WTC11 (cell line): ENCODE measurements around the gene CASP2.

ENCODE experiments used
- TF ChIP-seq, protein P1 (sequence below): fragments of 200-600 bp; IDR thresholded peaks from 2 replicates; pipeline ENCODE4 v1.8.0; 2022; ENCODE audit warnings: antibody characterized with exemption
- TF ChIP-seq, protein P2 (sequence below): sonication (generic); formaldehyde crosslinking; IDR thresholded peaks from 2 replicates; pipeline ENCODE4 v1.8.0; 2022; ENCODE audit warnings: mild to moderate bottlenecking, missing genetic modification reagents

DNA sequence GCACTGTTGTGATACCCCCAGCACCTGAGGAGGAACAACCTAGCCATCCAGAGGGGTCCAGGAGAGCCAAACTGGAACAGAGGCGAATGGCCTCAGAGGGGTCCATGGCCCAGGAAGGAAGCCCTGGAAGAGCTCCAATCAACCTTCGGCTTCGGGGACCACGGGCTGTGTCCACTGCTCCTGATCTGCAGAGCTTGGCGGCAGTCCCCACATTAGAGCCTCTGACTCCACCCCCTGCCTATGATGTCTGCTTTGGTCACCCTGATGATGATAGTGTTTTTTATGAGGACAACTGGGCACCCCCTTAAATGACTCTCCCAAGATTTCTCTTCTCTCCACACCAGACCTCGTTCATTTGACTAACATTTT, 1.6 kb upstream of the CASP2 start:
- TF ChIP-seq, protein P1, sequence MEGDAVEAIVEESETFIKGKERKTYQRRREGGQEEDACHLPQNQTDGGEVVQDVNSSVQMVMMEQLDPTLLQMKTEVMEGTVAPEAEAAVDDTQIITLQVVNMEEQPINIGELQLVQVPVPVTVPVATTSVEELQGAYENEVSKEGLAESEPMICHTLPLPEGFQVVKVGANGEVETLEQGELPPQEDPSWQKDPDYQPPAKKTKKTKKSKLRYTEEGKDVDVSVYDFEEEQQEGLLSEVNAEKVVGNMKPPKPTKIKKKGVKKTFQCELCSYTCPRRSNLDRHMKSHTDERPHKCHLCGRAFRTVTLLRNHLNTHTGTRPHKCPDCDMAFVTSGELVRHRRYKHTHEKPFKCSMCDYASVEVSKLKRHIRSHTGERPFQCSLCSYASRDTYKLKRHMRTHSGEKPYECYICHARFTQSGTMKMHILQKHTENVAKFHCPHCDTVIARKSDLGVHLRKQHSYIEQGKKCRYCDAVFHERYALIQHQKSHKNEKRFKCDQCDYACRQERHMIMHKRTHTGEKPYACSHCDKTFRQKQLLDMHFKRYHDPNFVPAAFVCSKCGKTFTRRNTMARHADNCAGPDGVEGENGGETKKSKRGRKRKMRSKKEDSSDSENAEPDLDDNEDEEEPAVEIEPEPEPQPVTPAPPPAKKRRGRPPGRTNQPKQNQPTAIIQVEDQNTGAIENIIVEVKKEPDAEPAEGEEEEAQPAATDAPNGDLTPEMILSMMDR, result no peak
- TF ChIP-seq, protein P2, sequence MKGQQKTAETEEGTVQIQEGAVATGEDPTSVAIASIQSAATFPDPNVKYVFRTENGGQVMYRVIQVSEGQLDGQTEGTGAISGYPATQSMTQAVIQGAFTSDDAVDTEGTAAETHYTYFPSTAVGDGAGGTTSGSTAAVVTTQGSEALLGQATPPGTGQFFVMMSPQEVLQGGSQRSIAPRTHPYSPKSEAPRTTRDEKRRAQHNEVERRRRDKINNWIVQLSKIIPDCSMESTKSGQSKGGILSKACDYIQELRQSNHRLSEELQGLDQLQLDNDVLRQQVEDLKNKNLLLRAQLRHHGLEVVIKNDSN (CRISPR knock-in tag), result no peak
